ENCODE data around the gene DLL1. TPM values are rescaled to one million over a fixed set of nuclear protein-coding genes. Genes with fewer than 3 reads are reported as not detected.

DLL1 gene
- total RNA-seq, 1 donor from 2014 or later, result 6.4 TPM

DNA sequence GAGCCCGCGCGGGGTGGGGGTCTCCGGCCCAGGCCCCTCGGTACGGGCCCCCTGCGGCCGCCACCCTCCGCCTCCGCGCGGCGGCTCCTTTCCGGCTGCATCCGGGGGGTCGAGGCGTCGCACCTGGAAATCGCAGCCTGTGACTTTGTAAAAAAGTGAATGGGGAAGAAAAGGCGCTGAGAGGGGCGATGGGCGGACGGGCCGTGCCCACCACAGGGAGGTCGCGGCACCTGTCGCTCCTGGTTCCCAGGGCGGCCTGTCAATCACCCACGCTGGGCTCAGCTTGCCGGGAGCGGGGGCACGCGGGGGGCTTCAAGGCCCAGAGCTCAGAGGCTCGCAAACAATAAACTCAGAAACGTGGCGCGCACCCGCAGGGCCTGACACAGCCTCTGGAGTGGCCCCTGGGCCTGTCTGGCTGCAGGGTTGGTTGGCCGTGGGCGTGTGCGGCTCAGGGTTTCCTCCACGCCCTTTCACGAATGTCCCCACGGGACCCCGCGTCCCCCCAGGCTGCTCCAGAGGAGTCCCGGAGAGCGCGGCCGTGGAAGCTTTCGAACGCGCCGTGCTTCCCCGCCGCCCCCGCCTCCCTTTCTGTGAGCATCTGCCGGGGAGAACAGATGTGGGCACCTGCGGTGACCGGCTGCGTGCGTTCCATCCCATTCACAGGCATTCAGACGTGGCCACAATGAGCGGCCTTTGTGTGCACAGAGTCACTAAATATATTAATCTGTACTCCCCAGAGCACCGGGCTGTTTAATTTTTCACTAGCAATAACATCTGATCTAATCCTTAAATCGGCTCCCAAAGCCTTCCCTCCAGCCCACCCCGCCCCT, 6.1 kb upstream of the DLL1 start:
- no peak for DNase-seq (ENCODE audit: low spot score)
- intact Hi-C loops (cut with DNase I), result no loop called here

DNA sequence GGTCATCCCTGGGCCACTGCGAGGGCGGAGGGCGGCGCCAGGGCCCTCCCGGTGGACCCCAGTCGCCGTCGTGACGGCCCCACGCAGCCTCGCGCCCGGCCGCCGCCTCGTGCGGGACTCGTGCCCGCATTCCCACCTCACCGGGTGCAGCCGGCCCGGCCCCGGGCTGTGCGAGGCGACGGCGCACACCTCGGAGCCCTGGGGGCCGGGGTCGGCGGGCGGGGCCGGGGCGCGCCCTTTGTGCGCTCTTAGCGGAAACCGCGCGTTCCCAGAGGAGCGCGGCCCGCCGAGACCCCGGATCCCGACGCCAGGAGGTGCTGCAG, 5.5 kb upstream of the DLL1 start:
- intact Hi-C loops (cut with DNase I), result no loop called here
- no peak for DNase-seq (ENCODE audit: low spot score)

DNA sequence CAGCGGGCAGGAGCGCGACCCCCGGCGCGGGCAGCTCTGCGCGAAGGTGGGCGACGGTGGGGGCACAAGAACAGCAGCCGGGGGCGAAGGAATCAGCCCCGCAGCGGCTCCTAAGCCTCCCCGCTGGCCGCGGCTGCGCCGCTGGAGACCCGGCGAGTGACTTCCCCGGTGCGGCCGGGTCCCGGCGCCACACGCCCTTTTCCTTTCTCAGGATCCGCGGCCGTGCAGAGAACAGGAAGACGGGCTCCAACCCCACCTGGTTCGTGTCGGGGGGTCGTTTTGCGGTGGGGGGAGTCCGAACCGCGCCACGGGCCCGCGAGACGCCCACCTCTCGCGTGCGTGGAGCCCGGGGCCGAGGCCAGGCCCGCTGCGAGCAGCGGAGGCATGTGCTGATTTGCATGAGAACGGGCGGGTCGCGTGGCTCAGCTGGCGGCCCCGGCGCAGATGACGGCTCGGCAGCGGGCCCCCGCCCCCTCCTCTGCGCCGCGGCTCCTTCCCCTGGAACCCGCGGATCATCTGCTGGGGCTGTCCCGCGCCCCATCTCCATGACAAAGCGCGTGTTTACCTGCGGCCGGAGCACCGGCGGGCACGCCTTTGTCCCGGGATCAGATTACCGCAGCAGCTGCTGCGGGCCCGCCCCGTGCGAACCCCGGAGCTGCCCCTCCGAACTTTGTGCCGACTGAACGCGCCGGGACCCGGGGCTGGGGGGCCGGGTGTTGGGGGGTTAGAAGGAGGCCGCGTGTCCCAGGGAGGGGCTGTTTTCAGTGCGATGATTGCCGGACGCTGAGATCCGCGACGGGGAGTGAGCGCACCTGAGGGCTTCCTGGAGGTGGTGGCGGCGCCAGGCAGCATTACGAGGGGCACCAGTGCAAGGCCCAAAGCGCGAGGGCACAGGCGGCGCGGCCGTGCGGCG, 4.9 kb upstream of the DLL1 start:
- intact Hi-C loops (cut with DNase I), result no loop called here

GRCh38 chr6:170294813-170295509, 4.1 kb upstream of the DLL1 start:
- DNase-seq (ENCODE audit: low spot score), result no peak
- intact Hi-C loops (cut with DNase I), result loop anchor here (5.0 kb wide), 2 partner anchors 283 to 333 kb away; no protein-coding TSS in a partner anchor

More for the DNA sequence above, 4.9 kb upstream of the DLL1 start:
- no peak for DNase-seq (ENCODE audit: low spot score)

- no peak for DNase-seq (ENCODE audit: low spot score)
- intact Hi-C loops (cut with DNase I), result loop anchor here (5.0 kb wide), 2 partner anchors 282 to 332 kb away; no protein-coding TSS in a partner anchor
Observed at GRCh38 chr6:170294298-170294730, 3.4 kb upstream of the DLL1 start.

- intact Hi-C loops (cut with DNase I), result loop anchor here (2.0 to 5.0 kb wide), 3 partner anchors 281 to 463 kb away; no protein-coding TSS in a partner anchor
- no peak for DNase-seq (ENCODE audit: low spot score)
Observed at GRCh38 chr6:170293341-170294231, 2.7 kb upstream of the DLL1 start.

GRCh38 chr6:170292407-170293158, 1.7 kb upstream of the DLL1 start:
- intact Hi-C loops (cut with DNase I), result loop anchor here (2.0 to 5.0 kb wide), 3 partner anchors 280 to 462 kb away; no protein-coding TSS in a partner anchor

DNA sequence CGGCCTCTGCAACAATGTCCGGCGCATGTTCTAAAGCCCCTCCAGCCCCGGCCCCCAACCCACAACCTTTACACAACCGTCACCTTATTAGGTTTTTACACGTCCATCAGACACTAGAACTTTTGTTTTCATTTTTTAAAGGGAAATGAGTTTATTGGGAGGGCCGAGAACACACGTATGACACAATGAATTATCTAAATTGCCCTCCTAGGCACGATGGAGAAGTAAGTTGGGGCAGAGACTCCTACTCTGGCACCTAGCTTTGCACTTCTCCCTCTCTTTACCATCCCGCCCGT, 1.2 kb upstream of the DLL1 start:
- intact Hi-C loops (cut with DNase I), result loop anchor here (2.0 to 5.0 kb wide), 3 partner anchors 280 to 461 kb away; no protein-coding TSS in a partner anchor
- no peak for DNase-seq (ENCODE audit: low spot score)

More at GRCh38 chr6:170292407-170293158, 1.7 kb upstream of the DLL1 start:
- no peak for DNase-seq (ENCODE audit: low spot score)

GRCh38 chr6:170291271-170292110, 613 bp upstream of the DLL1 start:
- peak; percentile 80 for DNase-seq (ENCODE audit: low spot score)
- intact Hi-C loops (cut with DNase I), result loop anchor here (2.0 to 5.0 kb wide), 3 partner anchors 279 to 461 kb away; no protein-coding TSS in a partner anchor

GRCh38 chr6:170289951-170290295, 955 bp downstream of the DLL1 start:
- intact Hi-C loops (cut with DNase I), result loop anchor here (5.0 kb wide), 3 partner anchors 153 to 328 kb away; no protein-coding TSS in a partner anchor
- DNase-seq (ENCODE audit: low spot score), result no peak

DNA sequence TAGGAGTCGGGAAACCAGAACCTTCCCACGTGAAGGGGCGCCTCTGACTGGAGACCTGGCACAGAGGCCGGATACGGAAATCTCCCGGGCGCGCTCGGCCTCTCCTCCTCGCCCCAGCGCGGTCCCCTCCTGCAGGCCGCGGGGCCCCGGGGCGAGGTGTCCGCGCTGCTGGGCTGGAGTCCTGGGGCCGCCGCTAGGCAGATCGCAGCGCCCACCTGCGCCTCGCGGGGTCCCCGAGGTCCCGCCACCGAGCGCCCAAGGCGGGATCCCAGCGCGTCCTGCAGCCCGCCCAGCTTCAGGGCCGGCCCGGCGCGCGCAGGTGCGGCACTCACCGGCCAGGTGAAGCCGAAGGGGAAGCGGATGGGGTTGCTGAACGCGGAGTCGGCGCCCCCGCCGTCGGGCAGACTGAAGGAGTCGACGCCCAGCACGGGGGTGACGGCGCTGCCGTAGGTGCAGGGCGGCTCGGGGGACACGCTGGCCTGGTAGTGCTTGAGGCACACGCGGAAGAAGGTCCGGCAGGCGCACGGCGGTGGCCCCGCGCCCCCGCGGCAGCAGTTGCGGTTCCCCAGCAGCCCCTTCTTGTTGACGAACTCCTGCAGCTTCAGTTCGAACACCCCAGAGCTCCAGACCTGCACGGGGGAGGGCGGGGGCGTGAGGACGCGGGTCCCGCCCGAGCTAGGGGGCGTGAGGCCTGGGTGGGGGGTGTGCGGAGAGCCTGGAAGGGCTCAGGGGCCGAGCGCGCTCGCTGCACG, 1.5 kb downstream of the DLL1 start:
- intact Hi-C loops (cut with DNase I), result loop anchor here (5.0 kb wide), 1 partner anchor 152 kb away; no protein-coding TSS in a partner anchor
- DNase-seq (ENCODE audit: low spot score), result no peak

DNA sequence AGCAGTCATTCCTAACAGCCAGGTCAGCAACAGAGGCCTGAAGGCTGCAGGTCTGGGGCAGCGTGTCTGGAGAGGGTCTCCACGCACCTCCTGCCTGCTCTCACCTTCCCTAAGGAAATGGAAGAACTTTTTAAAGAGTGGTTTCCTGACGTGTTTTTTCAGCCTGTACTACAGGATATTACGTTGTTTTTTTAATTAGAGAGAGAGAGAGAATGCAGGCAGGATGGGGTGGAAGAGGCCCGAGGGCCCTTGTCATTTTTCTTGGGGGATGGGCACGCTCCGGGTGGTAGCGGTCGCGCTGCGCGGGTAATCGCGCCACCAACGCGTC, 2.1 kb downstream of the DLL1 start:
- intact Hi-C loops (cut with DNase I), result loop anchor here (5.0 kb wide), 1 partner anchor 152 kb away; no protein-coding TSS in a partner anchor
- no peak for DNase-seq (ENCODE audit: low spot score)

- intact Hi-C loops (cut with DNase I), result loop anchor here (5.0 kb wide), 1 partner anchor 151 kb away; no protein-coding TSS in a partner anchor
- no peak for DNase-seq (ENCODE audit: low spot score)
Observed at GRCh38 chr6:170288091-170288631, 2.7 kb downstream of the DLL1 start.

- intact Hi-C loops (cut with DNase I), result loop anchor here (5.0 kb wide), 1 partner anchor 150 kb away; no protein-coding TSS in a partner anchor
- no peak for DNase-seq (ENCODE audit: low spot score)
Observed at GRCh38 chr6:170287371-170287876, 3.5 kb downstream of the DLL1 start.

- no peak for DNase-seq (ENCODE audit: low spot score)
- intact Hi-C loops (cut with DNase I), result loop anchor here (5.0 kb wide), 1 partner anchor 150 kb away; no protein-coding TSS in a partner anchor
Observed at GRCh38 chr6:170286934-170287265, 4.0 kb downstream of the DLL1 start.
